NCI-H2107 treated with DMSO at 0.1 percent for 48 hours (cell line): ENCODE results near the gene MRAP.

Experiments
- DNase-seq: peaks from one replicate; lab custom pipeline; 2025; ENCODE audit not compliant: unreplicated experiment; lab: John Stamatoyannopoulos, UW

MRAP gene

DNA sequence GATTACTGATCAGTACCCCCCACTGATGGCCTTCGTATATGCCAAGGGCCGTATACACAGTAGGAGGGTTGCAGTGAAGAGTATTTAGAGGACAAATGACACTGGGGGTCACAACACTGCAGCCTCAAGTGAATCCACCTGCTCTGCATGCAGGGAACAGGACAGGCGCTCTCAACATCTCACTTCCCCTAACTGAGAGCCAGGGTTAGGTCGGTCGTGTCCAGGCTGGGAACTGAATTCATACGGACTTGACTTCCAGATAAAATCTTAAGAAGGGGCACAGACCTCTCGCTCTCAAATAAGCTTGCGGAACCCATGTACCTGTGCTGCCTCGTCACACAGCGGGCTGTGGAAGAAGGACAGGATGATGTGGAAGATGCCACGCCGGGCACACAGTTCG lies 22.8 kb downstream of the MRAP start:
- DNase-seq = no peak

GRCh38 chr21:32322103-32322502 lies 23.4 kb downstream of the MRAP start:
- no peak for DNase-seq

- DNase-seq = no peak
Measured at GRCh38 chr21:32322676-32323075, 24.0 kb downstream of the MRAP start.

DNA sequence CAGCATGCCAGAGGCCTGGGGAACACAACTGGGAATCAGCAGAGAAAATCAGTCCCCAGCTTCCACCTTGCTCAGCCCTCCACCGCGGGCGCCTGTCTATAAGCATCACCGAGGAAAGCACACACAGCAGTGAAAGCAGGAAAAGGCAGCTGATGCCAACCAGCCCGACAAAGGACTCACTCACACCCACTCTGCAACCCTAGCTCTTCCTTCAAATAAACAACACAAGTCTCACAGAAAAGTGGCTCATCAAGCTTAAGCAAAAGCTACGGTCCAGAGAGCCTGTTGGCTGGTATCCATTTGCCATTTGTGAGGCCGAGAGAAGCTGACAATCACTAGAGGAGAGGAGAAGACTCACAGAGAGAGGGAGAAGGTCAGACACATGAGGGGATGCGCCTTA lies 27.1 kb downstream of the MRAP start:
- no peak for DNase-seq

DNA sequence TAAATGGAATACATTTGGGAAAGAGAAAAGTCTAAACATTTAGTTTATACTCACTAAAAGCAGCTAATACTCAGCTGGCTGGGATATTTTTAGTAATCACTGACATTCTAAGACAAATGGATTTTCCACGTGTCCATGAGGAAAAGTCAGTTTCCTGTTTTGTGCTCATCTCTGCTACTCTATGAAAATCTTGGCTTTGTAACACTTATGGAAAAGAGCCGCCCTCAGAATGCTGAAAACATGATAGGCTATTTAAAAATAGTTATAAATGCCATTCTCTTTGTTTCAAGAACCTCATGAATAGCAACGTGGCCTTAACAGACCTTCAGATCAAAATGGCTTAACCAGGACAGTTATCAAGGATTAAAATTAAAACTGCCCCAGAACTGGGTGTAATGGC lies 29.9 kb downstream of the MRAP start:
- no peak for DNase-seq

GRCh38 chr21:32329331-32329730 lies 30.7 kb downstream of the MRAP start:
- DNase-seq = no peak

GRCh38 chr21:32329776-32330175 lies 31.1 kb downstream of the MRAP start:
- DNase-seq = no peak

DNA sequence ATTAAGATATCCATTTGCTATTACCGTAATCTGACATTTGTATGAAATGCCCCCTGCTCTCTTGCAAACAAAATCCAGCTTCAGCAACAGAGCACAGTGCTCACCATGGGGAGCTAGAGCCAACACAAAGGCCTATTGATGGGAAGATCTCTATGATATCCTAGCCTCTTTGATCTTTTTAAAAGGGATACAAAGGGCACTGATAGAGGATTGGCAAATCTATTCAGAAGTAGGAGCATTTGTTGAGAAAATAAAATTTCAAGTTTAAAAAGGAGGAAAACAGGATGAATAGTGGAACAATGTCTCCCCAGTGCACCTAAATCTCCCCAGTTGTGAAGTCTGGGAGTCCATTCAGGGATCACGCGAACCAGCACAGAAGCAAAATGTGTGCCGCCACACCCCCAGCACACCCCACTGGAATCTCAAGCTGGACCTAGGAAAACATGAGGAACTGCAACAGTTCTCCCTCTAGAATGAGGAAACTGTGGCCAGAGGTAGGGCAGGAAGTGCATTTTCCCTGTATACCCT lies 32.2 kb downstream of the MRAP start:
- DNase-seq = no peak

DNA sequence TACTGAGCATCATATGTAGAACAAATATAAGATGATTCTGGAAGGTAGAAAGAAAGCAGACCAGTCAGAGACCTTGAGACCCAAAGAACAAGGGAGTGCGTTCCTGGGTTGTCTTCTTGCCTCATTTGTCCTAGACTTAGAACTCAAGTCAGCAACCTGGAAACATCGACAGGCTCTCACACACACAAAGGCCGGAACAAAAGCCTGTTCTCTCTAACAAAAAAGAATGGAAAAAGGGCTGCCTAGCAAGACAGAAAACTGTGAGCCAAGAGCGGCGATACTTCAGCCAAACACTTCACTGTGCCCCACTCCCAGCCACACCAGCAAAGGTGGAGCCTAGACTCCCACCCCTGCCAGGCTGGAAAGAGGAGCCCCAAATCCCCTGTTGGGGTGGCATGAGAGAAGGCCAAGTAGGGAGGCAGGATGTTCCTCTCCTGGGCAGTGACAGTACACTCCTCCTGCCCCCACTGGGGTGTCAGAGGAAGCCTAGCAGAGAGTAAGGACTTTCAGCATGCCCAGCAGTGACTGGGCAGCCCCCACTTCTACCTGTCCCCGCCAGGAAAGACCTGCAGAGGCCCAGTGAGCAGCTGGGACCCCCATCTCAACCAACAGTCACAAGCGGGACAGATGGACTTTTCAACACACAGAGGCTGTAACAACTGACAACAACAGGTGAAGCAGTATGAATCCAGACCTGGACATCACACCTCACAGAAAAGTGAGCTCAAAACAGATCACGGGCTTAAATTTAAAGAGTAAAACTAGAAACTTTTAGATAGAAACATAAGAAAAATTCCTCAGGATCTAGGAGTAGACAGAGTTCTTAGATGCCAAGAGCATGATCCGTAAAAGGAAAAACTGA lies 33.0 kb downstream of the MRAP start:
- no peak for DNase-seq

GRCh38 chr21:32332463-32332951 lies 33.9 kb downstream of the MRAP start:
- no peak for DNase-seq

- DNase-seq = no peak
Measured at GRCh38 chr21:32333953-32334673, 35.5 kb downstream of the MRAP start.

- DNase-seq = no peak
Measured at GRCh38 chr21:32334980-32335531, 36.4 kb downstream of the MRAP start.

GRCh38 chr21:32335601-32336575 lies 37.2 kb downstream of the MRAP start:
- DNase-seq = no peak

- no peak for DNase-seq
Measured at GRCh38 chr21:32336711-32337110, 38.1 kb downstream of the MRAP start.

- DNase-seq = no peak
Measured at GRCh38 chr21:32337206-32337605, 38.6 kb downstream of the MRAP start.

GRCh38 chr21:32338209-32338921 lies 39.7 kb downstream of the MRAP start:
- DNase-seq = no peak

- DNase-seq = no peak
Measured at GRCh38 chr21:32340863-32341848, 42.5 kb downstream of the MRAP start.

GRCh38 chr21:32346951-32347350 lies 48.3 kb downstream of the MRAP start:
- no peak for DNase-seq

- DNase-seq = no peak
Measured at GRCh38 chr21:32347351-32347750, 48.7 kb downstream of the MRAP start.
